NCI-H748 treated with DMSO at 0.1 percent for 48 hours (cell line): ENCODE measurements around the gene PASK.

Experiments
- DNase-seq: peaks from one replicate; lab custom pipeline; 2025; lab: John Stamatoyannopoulos, UW

The PASK gene

DNA sequence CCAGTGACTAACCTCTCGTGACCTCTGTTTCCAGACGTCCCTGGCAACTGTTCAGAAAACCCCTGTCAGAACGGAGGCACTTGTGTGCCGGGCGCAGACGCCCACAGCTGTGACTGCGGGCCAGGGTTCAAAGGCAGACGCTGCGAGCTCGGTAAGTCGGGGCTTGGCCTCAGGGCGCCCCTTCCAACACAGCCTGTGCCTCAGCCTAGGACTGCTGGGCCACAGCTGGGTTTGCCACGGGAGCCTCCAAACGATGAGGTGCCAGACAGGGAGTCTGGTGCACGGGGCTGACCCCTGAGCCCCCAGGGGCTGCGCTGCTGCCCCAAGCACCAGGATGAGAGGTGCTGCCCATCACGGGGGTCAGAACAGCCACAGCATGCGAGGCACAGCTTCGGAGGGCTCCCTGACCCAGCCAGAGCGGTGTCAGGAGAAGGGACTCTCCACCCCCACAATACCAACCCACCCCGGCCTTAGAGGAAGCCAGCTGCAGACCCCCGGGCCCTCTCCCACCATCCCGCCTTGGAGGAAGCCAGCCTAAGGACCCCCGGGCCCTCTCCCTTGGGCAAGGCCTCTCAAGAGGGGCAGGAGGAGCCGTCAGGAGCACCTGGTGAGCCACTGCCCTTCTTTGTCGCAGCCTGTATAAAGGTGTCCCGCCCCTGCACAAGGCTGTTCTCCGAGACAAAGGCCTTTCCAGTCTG lies 67.5 kb downstream of the PASK start:
- no peak for DNase-seq

DNA sequence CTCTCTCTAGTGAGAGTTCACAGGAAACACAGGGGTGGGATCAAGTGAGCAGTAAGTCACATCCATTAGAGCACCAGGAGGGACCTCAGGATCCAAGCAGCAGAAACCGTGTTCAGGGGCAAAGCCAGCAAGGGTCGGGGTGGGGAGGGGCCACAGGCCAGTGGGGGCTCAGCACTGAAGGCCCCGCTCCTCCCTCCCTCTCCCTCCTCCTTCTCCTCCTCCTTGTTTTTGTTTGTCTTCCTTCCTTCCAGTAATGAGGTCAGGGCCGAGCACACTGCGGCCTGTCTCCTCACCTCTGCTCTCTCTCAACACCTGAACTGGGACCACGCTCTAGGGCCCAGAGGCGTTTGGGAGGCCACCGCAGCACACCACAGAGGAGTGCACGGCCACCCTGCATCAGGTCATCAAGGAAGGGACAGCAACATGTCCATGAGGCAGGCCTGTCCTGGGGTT lies 68.1 kb downstream of the PASK start:
- no peak for DNase-seq

DNA sequence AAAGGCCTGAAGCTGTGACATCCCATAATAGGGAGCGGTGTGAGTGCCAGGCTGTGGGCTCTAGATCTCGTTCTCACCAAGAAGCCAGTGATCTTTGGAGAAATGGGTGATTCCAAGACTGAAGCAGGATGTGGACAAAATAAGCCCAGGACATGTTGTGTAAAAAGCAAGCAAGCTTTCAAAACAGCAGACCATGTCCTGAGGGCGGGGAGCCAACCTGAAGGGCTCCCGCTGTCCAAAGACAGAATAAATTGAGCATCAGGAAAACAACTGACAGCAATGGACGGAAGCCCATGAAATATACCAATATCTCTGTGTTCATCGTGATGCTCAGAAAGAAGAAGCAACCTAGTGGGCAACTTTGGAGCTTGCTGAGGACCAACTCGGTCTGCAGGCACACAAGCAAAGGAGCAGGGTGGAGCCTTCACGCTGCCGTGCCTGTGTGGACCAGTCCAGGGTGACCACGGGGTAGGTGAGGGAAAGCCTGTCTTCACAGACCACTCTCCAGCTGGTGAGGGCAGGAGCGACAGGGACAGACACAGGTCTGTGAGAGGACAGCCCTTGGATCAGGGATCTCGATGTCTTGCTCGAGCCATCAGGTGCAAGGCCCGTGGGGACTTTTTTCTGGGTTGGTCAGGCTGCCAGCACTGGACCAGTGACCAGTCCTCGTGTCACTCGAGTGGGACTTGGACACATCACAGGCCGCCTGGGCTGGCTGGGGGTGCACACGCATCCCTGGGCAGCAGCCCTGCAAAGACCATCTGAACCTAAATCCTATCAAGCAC lies 68.7 kb downstream of the PASK start:
- DNase-seq: no peak

DNA sequence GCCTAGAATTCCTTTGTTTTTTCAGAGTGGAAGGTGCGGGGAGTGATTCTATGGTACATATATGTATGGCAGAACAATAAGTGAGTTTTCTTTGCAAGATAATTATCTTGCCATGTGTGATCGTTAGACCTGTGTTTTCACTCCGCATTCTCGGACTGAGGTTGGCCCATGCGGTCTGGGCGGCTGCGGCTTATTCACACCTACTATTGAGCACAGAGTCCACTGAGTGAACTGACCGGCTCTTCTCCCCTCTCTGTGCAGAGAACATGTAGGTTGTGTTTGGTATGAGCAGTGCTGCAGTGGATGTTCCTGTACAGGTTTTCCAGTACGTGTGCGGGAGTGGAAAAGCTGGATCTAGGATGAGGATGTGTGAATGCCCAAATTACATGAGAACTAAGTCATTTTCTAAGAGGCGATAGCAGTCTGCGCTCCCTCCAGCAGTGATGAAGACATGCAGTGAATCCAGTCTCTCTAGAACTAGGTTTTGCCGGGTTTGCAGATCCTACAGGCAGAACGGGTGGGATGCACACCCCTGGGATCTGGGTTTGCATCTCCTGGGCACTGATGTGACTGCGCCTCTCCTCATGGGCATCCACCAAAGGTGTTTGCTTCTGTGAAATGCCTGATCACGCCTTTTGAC lies 74.3 kb downstream of the PASK start:
- DNase-seq: no peak

DNA sequence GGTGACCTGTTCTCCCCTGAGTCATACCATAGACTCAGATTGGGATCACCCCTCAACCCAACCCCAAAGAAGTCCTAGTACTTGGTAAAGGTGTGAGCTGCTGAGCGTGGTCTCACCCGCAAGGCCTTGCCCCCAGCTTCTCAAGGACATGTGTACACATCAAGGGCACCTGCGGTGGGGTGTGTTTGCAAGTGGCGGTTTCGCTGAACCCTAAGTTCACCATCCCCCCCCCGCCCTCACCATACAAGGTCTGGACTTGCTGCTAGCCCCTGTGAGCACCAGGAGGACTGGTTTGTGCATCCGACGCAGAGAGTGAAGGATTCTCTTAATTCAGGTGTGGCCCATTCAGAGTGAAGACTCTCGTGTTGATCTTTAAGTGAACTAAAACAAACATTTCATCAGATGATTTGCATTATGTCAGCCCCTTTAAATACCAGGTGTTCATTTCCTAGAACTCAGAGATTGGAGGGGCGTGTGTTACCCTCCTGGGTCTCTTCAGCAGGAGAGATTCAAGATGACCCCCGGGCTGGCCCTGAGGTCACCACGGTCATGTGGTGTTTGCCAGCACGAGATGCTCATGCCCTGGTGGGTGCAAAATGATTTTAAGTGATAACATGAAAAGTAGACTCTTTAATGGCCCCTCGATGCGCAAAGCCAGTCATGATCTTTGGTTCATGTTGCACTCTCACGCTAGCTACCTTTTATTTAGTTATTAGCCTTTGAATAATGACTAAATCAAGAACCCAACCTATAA lies 75.0 kb downstream of the PASK start:
- no peak for DNase-seq

DNA sequence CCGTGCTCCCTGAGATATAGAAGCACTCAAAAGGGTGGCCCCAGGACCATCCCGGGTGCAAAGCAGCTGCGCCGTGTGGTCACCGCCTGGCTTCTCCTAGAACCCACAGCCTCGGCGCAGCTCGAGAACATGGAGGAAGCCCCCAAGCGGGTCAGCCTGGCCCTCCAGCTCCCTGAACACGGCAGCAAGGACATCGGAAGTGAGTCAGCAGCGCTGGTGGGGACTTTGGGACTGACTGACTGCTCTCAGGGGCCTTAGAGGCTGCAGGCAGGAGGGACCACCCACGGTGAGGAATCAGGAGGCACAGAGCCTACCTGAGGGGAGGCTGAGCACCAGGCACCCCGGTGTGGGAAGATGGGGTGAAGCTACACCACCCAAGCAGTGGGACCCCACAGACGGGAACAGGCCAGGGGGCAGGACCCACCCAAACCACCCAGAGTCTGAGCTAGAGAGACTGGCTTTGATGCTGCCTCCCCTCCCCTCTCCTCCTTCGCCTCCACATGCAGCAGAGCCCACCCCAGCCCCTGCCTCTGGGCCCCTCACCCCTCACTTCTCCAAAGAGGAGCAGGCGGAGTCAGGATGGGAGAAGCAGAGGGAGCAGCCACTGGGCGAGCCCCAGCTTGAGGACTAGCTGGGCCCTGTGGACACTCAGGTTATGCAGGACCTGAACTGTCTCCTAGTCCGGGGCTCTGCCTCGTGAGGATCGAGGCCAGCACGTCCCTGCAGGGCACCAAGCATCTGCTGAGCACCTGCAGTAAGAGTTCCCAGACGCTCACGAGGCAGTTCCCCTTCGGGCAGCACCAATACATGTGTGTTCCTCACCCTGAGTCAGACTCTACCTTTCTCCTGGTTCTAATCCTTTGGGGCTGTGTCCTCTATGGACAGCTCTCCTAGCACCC lies 75.9 kb downstream of the PASK start:
- DNase-seq: no peak

DNA sequence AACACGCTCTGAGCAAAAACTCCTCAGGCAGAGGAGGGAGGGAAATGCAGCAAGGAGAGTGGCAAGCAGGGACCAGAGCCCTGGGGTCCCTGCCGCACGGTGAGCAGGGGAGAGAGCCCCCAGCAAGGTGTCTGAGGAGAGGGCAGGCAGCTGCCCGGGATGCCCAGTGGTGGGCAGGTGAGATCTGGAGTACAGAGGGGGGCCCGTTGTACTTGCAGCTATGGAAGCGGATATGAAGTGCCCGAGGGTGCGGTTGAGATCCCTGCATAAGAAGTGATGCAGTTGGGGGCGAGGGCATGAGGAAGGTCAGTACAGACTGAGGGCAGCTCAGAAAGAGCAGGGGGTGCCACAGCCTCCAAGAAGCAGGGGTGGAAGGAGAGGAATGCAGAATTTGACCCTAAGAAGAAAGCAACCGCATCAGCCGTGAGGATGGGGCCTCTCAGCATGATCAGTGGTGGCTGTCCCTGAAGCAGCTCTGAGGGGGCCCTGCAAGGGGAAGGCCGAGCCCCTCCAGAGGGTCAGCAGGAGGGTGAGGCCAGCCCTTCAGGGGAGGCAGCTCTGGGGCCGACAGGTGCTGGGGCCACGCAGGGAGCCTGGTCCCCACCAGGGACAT lies 76.6 kb downstream of the PASK start:
- DNase-seq: no peak

DNA sequence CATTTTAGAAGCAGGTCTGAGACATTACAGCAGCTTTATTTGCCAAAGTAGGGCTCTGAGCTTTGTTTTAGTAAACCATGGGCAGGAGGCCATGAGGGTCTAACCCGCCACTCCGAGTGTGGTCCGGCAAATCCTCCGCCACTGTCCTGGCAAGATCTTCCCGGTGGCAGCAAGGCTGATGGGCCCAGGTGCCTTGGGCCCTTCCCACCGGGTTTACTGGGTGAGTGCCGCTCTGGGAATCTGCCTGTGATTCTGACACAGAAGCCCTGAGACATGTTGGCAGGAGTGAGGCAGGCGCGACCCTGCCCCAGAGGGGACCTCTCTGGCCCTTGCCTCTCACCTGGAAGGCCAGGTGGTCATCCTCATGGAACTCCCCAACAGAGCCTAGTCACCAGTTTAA lies 77.1 kb downstream of the PASK start:
- no peak for DNase-seq

DNA sequence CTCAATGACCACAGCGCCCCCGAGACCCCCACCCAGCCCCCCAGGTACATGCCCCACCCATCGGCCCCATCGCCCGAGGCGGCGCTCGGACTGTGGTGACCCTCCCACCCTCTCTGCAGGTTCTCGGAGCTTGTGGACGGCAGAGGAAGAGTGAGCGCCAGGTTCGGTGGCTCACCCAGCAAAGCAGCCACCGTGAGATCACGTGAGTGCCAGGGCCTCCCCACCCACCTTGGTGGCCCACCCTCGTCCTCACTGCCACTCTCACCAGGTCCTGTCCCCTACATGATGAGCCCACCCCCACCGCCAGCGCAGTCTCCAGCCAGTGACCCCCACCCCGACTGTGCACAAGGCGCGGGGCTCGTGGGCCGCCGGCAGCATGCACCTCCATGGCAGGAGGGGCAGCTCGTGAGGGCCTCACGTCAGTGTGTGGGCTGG lies 77.6 kb downstream of the PASK start:
- DNase-seq: no peak

DNA sequence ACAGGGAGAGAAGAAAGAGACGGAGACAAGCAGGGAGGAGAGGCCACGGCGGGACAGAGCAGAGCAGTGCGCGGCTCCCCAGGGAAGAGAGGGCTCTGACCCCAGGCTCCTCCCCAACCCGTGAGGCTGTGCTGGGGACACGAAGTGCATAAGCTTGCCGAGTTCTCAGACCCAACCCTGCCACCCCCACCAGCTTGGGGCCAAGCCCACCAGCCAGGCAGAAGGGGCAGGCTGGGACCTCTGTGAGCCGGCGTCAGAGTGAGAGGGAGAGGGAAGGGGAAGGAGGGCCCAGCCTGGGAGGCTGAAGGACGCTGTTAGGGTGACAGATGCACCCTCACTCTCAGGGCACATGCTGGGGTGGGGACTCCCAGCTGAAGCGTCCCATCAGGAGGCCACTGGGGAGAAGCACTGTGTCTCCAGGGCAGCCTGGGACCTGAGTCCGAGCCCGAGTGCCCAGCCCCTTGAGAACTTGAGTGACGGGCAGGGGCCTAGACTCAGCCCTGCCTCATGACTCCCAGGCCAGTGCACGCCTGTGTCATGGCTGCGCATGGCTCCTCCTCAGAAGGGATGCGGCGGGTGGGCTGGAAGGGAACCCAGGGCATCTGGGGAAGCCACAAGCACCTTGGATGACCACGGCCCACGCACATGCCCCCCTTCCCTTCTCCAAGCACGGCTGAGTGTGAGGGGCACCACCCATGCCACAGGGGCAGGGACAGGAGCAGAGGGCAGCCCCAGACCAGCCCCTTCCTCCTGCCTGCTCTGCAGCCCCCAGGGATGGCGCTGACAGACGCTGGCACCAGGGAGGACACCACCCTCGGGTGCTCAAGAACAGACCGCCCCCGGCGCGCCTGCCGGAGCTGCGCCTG lies 78.2 kb downstream of the PASK start:
- no peak for DNase-seq

DNA sequence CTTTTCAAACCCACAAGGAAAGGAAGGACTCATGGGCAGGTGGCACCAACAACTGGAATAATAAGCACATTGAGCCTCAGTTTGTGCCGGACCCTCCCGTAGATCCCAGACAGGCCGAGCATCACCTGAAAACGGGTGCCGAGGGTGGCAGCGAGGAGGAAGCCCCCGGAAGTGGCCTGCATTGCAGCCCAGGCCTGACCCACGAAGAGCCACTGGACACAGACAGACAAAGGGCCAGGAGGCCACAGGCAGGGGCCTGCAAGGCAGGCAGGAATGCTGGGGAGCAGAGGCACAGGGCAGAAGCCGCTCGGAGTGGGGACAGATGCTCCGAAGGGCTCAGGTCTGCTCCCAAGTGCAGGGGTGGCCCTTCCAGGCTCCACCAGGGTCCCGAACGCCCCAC lies 78.9 kb downstream of the PASK start:
- DNase-seq: no peak

DNA sequence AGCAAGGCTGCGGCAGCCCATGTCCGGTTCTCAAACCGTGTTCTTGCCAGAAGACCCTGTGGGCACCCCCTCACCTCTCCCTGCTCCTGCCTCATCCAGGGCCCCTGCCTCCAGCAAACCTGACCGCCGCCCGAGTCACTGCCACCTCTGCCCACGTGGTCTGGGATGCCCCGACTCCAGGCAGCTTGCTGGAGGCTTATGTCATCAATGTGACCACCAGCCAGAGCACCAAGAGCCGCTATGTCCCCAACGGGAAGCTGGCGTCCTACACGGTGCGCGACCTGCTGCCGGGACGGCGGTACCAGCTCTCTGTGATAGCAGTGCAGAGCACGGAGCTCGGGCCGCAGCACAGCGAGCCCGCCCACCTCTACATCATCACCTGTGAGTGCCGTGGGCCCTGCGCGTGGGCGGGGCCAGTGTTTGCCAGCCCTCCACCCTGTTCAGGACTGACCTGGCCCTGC lies 79.4 kb downstream of the PASK start:
- DNase-seq: no peak

DNA sequence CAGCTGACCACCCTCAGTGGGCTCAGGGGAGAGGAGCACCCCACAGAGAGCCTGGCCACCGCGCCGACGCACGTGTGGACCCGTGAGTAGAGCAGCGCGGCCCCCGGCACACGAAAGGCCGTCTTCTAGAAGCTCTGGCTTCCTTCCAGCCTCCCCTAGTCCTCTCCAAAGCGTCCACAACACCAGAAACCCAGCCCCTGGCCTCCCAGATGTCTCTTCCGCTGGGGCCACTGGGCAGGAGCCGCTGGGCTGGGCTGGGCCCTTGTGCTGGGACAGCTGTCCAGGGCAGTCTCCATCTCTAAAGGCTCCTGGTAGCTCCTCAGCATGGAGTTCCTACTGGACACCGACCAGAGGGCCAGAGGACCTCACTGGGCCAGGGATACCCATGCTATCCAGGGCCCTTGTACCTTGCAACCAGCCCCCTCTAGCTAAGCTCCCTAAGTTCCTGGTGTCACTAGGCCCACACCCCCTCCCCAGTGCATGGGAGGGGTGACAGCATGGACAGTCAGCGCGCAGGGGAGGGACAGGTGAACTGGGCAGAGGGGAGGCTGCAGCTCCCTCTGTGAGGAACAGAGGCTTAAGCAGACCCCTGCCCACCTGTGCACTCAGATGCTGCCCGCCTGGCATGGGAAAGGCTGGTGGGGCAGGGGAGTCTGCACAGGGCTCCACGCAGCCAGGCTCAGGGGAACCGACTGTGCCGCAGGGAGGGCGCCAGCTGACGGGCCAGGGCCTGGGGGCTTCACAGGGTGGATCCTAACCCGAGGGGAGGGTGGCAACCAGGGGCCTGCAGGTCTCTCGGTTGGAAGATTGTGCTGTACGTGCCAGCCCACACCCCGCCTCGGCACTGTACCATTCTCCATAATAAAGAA lies 80.1 kb downstream of the PASK start:
- no peak for DNase-seq

DNA sequence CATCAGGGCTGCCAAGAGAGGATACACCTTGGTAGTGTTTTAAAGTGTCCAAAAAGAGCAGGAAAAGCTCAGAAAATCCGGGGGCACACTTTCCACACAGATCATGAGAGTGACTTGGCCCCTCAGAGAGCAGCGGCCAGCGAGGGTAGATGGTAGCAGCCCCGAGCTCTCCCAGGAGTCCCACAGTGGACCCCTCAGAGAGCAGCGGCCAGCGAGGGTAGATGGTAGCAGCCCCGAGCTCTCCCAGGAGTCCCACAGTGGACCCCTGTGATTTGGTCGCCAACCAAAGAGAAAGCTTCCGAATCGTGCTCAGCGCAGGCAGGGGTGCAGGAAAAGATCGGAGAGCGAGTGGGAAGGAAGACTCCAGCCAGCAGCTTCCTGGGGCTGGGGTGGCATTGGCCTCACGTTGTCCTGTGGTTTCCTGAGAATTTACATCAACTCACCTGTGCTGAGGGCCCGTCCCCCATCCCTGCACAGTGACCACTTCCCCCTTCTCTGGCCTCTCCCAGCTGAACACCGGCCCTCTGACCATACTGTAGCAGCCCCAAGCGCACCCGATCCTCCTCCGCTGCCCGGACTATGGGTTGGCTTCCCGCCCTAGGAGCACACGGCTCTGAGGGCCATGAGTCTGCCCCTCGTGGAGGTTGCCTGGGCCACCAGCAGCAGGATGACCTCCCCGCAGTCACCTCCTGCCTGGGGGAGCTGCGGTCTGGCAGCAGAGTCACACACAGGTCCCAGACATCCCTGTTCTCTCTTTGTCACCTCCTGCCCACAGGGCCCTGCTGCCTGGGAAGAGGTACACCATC lies 80.9 kb downstream of the PASK start:
- DNase-seq: no peak

DNA sequence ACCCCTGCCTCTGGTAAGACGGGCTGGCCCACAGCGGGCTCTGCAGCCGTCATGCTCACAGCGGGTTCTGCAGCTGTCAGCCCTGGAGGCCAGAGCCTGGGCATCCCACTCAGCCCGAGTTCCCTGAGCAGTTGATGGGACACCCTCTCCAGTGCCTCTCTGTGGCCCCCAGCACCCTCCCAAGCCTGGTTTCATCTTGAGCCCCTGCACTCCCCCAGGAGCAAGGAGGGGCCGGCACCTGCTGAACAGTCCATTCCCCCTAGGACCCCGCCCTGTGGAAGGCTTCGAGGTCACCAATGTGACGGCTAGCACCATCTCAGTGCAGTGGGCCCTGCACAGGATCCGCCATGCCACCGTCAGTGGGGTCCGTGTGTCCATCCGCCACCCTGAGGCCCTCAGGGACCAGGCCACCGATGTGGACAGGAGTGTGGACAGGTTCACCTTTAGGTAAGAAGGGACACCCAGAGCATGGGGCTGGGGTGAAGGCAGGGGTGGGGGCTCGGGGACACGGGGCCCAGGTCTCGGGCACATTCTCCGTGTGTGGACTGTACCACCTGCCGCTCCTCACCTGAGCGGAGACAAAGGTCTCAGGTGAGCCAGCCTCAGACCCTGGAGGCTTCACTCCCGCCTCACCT lies 81.7 kb downstream of the PASK start:
- DNase-seq: no peak

DNA sequence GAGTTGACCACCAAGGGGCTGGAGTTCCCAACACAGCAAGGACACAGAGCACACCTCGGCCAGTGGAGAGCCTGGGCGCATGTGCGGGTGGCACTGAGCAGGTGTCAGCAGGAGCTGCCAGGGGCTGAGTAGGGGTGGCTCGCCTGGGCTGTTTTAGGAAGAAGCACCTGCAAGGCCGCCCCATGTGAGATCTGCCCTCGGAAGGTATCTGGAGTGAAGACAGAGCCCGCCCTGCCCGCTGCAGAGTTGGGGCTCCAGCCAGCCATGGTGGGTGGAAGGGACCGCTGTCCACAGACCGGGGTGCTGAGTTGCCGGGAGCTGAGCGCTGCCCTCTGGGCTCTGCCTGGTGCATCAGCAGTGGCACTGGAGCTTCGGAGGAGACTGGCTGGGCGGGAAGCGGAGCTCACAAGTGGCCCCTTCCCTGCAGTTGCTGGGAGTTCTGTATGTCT lies 82.4 kb downstream of the PASK start:
- DNase-seq: no peak

DNA sequence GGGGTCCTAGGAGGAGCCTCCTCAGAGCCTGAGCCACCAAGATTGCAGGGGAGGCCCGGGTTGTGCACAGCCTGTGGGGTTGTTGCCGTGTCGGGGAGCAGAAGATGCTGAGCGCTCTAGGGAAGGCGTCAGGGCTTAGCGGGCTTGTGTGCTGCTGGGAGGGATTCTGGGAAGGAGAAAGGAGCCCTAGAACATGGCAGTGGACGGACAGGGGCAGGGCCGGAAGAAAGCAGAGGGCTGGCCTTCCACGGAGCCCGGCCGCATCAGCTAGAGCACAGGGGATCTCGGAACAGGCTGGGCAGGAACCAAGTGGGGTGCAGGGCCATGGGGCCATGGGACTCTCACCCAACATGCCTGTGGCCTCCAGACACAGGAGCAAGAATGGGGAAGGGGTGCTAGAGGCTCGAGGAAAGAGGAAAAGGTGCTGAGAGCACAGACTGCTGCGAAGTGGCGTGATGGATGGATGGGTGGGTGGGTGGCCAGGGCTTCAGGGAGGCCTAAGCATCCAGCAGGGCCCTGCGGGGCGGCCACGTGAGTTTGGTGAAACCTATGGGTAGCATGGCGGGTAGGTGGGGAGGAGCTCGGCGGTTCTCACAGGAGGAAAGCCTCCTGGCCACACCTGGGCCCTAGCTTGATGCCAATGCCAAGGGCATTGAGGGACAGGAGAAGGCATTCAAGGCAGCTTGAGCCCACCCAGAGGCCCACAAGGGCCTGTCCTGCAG lies 82.9 kb downstream of the PASK start:
- DNase-seq: no peak
